ENCODE results near the gene ANK3.

Gene ANK3

DNA sequence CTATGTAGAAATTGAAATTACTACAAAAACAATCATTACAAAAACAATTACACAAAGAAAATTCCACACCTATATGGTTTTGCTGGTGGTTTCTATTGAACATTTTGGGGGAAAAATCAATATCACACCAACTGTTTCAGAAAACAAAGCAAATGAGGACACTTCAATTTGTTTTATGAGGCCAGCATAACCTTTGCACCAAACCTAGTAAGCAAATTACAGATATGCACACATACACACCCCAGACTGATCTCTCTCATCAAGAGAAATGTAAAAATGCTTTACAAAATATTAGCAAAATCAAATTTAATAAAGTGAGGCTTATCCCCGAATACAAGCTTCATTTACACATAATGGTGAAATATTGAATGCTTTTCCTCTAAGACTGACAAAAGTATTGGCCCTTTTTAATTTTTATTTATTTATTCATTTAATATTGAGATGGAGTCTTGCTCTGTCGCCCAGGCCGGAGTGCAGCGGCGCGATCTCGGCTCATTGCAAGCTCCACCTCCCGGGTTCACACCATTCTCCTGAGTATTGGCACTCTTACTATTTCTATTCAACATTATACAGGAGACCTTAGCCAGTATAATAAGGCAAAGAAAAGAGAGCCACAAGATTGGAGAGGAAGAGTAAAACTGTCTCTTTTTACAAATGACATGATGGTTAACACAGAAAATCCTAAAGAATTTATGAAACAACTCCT is 13.6 kb upstream of the ANK3 start:
- Histone ChIP-seq H3K36me3 (no peaks in the 10 kb centered on the region), H3K4me1 (no peaks in the 10 kb centered on the region), H3K4me3 (no peak overlapping the region), H3K9me3 (peaks cover 0 to 9% (median 0%) of the 10 kb centered on the region in 3 donors), H3K27ac (no peak overlapping the region), H3K27me3 (no peaks in the 10 kb centered on the region)
- intact Hi-C loops (cut with DNase I; ENCODE audit: low total_unique reads), result no loop called here
- TF ChIP-seq, protein P1, sequence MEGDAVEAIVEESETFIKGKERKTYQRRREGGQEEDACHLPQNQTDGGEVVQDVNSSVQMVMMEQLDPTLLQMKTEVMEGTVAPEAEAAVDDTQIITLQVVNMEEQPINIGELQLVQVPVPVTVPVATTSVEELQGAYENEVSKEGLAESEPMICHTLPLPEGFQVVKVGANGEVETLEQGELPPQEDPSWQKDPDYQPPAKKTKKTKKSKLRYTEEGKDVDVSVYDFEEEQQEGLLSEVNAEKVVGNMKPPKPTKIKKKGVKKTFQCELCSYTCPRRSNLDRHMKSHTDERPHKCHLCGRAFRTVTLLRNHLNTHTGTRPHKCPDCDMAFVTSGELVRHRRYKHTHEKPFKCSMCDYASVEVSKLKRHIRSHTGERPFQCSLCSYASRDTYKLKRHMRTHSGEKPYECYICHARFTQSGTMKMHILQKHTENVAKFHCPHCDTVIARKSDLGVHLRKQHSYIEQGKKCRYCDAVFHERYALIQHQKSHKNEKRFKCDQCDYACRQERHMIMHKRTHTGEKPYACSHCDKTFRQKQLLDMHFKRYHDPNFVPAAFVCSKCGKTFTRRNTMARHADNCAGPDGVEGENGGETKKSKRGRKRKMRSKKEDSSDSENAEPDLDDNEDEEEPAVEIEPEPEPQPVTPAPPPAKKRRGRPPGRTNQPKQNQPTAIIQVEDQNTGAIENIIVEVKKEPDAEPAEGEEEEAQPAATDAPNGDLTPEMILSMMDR (IDR thresholded peaks at IDR 0.05), result no peak
- DNase-seq, result no peak

DNA sequence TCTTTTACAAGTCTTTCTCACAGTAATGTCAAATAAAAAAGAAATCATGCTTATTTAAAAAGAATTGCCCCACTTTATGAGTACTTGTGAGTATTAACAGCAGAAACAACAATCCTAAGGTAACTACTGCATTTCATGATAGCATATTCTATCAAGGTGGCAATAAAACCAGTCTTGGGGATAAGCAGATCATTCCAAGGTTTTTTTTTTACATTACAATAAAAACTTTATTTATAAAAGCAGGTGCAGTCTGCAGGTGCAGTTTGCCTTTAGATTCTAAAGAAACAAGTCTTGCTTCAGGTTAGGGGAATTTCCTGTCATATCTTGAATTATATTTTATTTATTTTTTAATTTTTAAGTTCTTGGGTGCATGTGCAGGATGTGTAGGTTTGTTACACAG is 10.7 kb upstream of the ANK3 start:
- H3K9me3 ChIP-seq, result peaks cover 0 to 9% (median 0%) of the 10 kb centered on the region in 3 donors
- H3K27ac ChIP-seq, result no peak overlapping the region
- DNase-seq, result no peak
- no peaks in the 10 kb centered on the region for H3K4me1 ChIP-seq
- H3K27me3 ChIP-seq, result no peaks in the 10 kb centered on the region
- intact Hi-C loops (cut with DNase I; ENCODE audit: low total_unique reads), result no loop called here
- H3K4me3 ChIP-seq, result no peak overlapping the region
- TF ChIP-seq, protein P1 (IDR thresholded peaks at IDR 0.05), result no peak
- H3K36me3 ChIP-seq, result no peaks in the 10 kb centered on the region

DNA sequence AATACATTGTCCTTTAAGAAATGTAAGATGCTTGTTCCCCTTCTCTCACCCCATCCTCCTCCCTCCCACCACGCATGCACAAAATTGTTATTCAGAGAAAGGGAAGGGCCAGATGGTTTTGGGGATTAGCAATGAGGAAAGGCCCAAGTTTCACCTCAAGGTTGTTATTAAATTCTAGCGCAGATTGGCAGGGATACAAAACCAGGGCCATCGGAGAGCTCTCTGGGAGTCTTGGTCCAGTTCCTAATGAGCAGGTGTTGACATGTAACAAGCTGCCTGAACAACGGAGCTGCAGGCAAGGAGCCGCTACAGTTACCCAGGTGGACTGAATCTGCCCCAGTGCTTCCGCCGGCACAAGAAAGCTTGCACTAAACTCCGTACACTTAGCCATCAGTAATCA is 9.7 kb upstream of the ANK3 start:
- Histone ChIP-seq H3K27ac (no peak overlapping the region), H3K4me3 (no peak overlapping the region), H3K4me1 (no peaks in the 10 kb centered on the region), H3K9me3 (peaks cover 0 to 9% (median 0%) of the 10 kb centered on the region in 3 donors), H3K27me3 (no peaks in the 10 kb centered on the region), H3K36me3 (no peaks in the 10 kb centered on the region)
- TF ChIP-seq, protein P1 (IDR thresholded peaks at IDR 0.05), result no peak
- no peak for DNase-seq
- intact Hi-C loops (cut with DNase I; ENCODE audit: low total_unique reads), result no loop called here

DNA sequence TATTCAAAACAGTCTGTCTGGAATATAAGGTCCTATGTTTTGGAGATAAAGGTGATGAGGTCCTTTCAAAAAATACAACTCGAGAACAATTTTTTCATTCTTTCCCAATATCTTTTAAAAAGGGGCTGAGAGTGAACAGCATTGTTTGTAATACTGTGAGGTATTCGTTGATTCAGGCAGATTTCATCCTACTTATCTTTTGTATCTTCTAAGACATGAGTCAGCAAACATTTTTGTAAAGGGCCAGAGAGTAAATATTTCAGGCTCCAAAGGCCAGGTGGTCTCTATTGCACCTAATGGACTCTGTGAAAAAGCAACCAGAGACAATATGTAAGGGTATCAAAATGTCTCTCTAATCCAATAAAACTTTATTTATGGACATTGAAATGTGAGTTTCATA is 8.1 kb upstream of the ANK3 start:
- DNase-seq, result no peak
- H3K9me3 ChIP-seq, result peaks cover 0 to 3% (median 0%) of the 10 kb centered on the region in 3 donors
- H3K27me3 ChIP-seq, result no peaks in the 10 kb centered on the region
- intact Hi-C loops (cut with DNase I; ENCODE audit: low total_unique reads), result no loop called here
- H3K27ac ChIP-seq, result no peak overlapping the region
- H3K4me1 ChIP-seq, result no peaks in the 10 kb centered on the region
- no peaks in the 10 kb centered on the region for H3K36me3 ChIP-seq
- H3K4me3 ChIP-seq, result no peak overlapping the region
- TF ChIP-seq, protein P1 (IDR thresholded peaks at IDR 0.05), result no peak

DNA sequence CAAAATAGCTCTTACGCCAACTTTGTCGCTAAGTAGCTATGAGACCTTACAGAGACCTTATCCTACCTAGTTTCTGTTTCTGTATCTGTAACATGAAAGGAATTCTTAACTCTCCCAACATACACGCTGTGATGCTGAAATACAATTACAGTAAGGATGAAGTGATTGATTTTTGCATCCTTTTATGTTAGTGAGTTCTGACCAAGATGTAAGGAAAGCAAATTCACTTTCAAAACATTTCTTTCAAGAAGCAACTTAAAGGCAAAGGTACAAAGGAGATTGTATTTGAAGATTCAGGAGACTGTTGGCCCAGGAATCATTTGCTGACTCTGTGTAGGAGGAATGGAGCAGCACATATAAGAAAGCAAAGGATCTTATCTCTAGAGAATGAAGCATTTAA is 7.1 kb upstream of the ANK3 start:
- Histone ChIP-seq H3K4me1 (no peaks in the 10 kb centered on the region), H3K9me3 (no peaks in the 10 kb centered on the region), H3K36me3 (no peaks in the 10 kb centered on the region), H3K4me3 (no peak overlapping the region), H3K27ac (no peak overlapping the region), H3K27me3 (no peaks in the 10 kb centered on the region)
- TF ChIP-seq, protein P1 (IDR thresholded peaks at IDR 0.05), result no peak
- no peak for DNase-seq
- intact Hi-C loops (cut with DNase I; ENCODE audit: low total_unique reads), result no loop called here
